Transverse colon (tissue), 4 donors: ENCODE measurements around the gene CHST11. TPM values are rescaled to one million over a fixed set of nuclear protein-coding genes. Genes with fewer than 3 reads are reported as not detected.

Experiments
- DNase-seq: peaks from one replicate; pipeline ENCODE4 v3.0.0-alpha.2; 2019
- H3K27ac ChIP-seq, 4 donors: fragments of 200-600 bp; sonication (generic); 2 replicates each; pipeline ENCODE4 v1.5.1; 2016 to 2018; ENCODE audit warnings: inconsistent platforms in 4 of 4
- H3K27me3 ChIP-seq: fragments of 200-600 bp; sonication (generic); 2 replicates; pipeline ENCODE4 v1.5.1; 2017; ENCODE audit warnings: inconsistent platforms
- H3K36me3 ChIP-seq, 4 donors: fragments of 200-600 bp; sonication (generic); 2 replicates each; pipeline ENCODE4 v1.5.1; 2017 to 2019; ENCODE audit warnings: inconsistent platforms in 4 of 4
- H3K4me1 ChIP-seq, 4 donors: fragments of 200-600 bp; sonication (generic); 2 replicates each; pipeline ENCODE4 v1.5.1; 2017 to 2020; ENCODE audit warnings: inconsistent platforms in 4 of 4
- H3K4me3 ChIP-seq, 4 donors: fragments of 200-600 bp; sonication (generic); 1 replicate in 1 of 4; 2 replicates in 3 of 4; pipeline versions ENCODE4 v1.5.1 to v1.6.1; 2017 to 2019; ENCODE audit warnings: inconsistent platforms in 4 of 4
- H3K9me3 ChIP-seq, 2 donors: fragments of 200-600 bp; sonication (generic); 2 replicates each; pipeline ENCODE4 v1.5.1; 2017 to 2019; ENCODE audit warnings: inconsistent platforms in 2 of 2
- CTCF ChIP-seq, 5 experiments: fragments of 200-600 bp in 3 of 5; fragments of 450-650 bp in 2 of 5; sonication (generic) in 3 of 5; IDR thresholded peaks; 1 replicate in 2 of 5; 2 replicates in 3 of 5; pipeline ENCODE4 v1.5.1; 2016 to 2017; ENCODE audit warnings: antibody characterized with exemption in 5 of 5, inconsistent platforms in 3 of 5, mild to moderate bottlenecking in 2 of 5, moderate library complexity in 1 of 5
- EP300 ChIP-seq: sonication (generic); formaldehyde crosslinking; IDR thresholded peaks from one replicate; pipeline ENCODE4 v1.6.1; 2017; ENCODE audit warnings: antibody characterized with exemption, low read depth
- POLR2A ChIP-seq: fragments of 450-650 bp; IDR thresholded peaks from one replicate; pipeline ENCODE4 v1.6.1; 2016; ENCODE audit warnings: antibody characterized with exemption, mild to moderate bottlenecking, moderate library complexity
- POLR2AphosphoS5 ChIP-seq, 3 donors: sonication (generic); formaldehyde crosslinking; IDR thresholded peaks; one replicate each; pipeline ENCODE4 v1.6.1; 2016; ENCODE audit warnings: antibody characterized with exemption in 3 of 3
- WGBS, 2 donors: methylation state at CpG; one replicate each; pipeline ENCODE4 v1.1.5; 2018; ENCODE audit warnings: low coverage in 1 of 2; 5-methylcytosine and 5-hydroxymethylcytosine counted together
- in situ Hi-C, 4 donors: fragments of 200-750 bp; cut with MboI; loops; one replicate each; pipeline versions ENCODE4 v1.15.0 to v1.15.1; 2017; ENCODE audit warnings: low sequenced_read_pairs in 3 of 4, low pct_ligation_motif_present in 1 of 4, low pct_unique_long_range_greater_than_20kb in 1 of 4
- intact Hi-C: fragments of 100-400 bp; cut with DNase I; formaldehyde crosslinking; loops from one replicate; pipeline ENCODE4 v1.15.1; 2023; ENCODE audit warnings: low total_unique reads
- total RNA-seq, 4 donors: library from RNA; depleted of rRNA; stranded (reverse); fragments of >200 nt; gene quantifications; one replicate each; pipeline ENCODE4 v1.1.0, GENCODE V29; 2016

The CHST11 gene
- total RNA-seq, 4 donors from 2014 or later = 4.2 to 123 (median 31.5) TPM

GRCh38 chr12:104499668-104500332 is 43.1 kb downstream of the CHST11 start:
- H3K4me3 ChIP-seq = no peak overlapping the region
- no peaks in the 10 kb centered on the region for H3K36me3 ChIP-seq
- in situ Hi-C loops = no loop called here
- TF ChIP-seq POLR2AphosphoS5 (IDR thresholded peaks at IDR 0.05) (no peak), POLR2A (no peak), CTCF (IDR thresholded peaks at IDR 0.05) (no peak), EP300 (no peak)
- peak overlapping the region in 1 of 4 donors; percentile 28 for H3K27ac ChIP-seq
- no peaks in the 10 kb centered on the region for H3K27me3 ChIP-seq
- intact Hi-C loops = no loop called here
- WGBS, 2 donors = 51 to 69% methylated on average over 3 to 4 of the region's 4 CpGs
- H3K4me1 ChIP-seq = peaks cover 0 to 20% (median 0%) of the 10 kb centered on the region in 4 donors
- no peak for DNase-seq
- no peaks in the 10 kb centered on the region for H3K9me3 ChIP-seq

- Histone ChIP-seq H3K36me3 (no peaks in the 10 kb centered on the region), H3K9me3 (no peaks in the 10 kb centered on the region), H3K27me3 (no peaks in the 10 kb centered on the region), H3K4me1 (peaks cover 0 to 16% (median 0%) of the 10 kb centered on the region in 4 donors), H3K4me3 (no peak overlapping the region), H3K27ac (no peak overlapping the region)
- 75% methylated on average over 1 of the region's 1 CpG; no CpG with 5 or more reads in 1 of the 2 donors for WGBS, 2 donors
- no peak for DNase-seq
- intact Hi-C loops = no loop called here
- TF ChIP-seq POLR2A = no peak
- no peak for TF ChIP-seq EP300
- no peak for TF ChIP-seq CTCF (IDR thresholded peaks at IDR 0.05)
- TF ChIP-seq POLR2AphosphoS5 (IDR thresholded peaks at IDR 0.05) = no peak
- in situ Hi-C loops = no loop called here
These were observed 44.4 kb downstream of the CHST11 start for GRCh38 chr12:104501115-104501514.

- TF ChIP-seq EP300 (no peak), POLR2A (no peak), POLR2AphosphoS5 (IDR thresholded peaks at IDR 0.05) (no peak), CTCF (IDR thresholded peaks at IDR 0.05) (no peak)
- peaks cover 0 to 16% (median 0%) of the 10 kb centered on the region in 4 donors for H3K4me1 ChIP-seq
- no peaks in the 10 kb centered on the region for H3K36me3 ChIP-seq
- H3K9me3 ChIP-seq = no peaks in the 10 kb centered on the region
- in situ Hi-C loops = no loop called here
- no peak overlapping the region for H3K4me3 ChIP-seq
- no peaks in the 10 kb centered on the region for H3K27me3 ChIP-seq
- intact Hi-C loops = no loop called here
- DNase-seq = no peak
- 49 to 77% methylated on average over 3 of the region's 3 CpGs for WGBS, 2 donors
- no peak overlapping the region for H3K27ac ChIP-seq
These were observed 44.9 kb downstream of the CHST11 start for GRCh38 chr12:104501660-104502059.

- 91 to 92% methylated on average over 2 to 5 of the region's 5 CpGs for WGBS, 2 donors
- H3K9me3 ChIP-seq = no peaks in the 10 kb centered on the region
- peaks cover 0 to 13% (median 0%) of the 10 kb centered on the region in 4 donors for H3K4me1 ChIP-seq
- TF ChIP-seq POLR2A (no peak), EP300 (no peak), CTCF (IDR thresholded peaks at IDR 0.05) (no peak), POLR2AphosphoS5 (IDR thresholded peaks at IDR 0.05) (no peak)
- H3K36me3 ChIP-seq = no peaks in the 10 kb centered on the region
- no peak for DNase-seq
- no peaks in the 10 kb centered on the region for H3K27me3 ChIP-seq
- intact Hi-C loops = no loop called here
- no peak overlapping the region for H3K27ac ChIP-seq
- no peak overlapping the region for H3K4me3 ChIP-seq
- in situ Hi-C loops = no loop called here
These were observed 45.5 kb downstream of the CHST11 start for GRCh38 chr12:104502217-104502616.
